Fibroblast of the conjunctiva (primary cell): ENCODE measurements around the gene TMEM120B.
"Not testable (repeated sequence)": the region's sequence is repeated elsewhere in the genome, so short reads cannot be mapped to it uniquely, and the experiment has no call there.

Source experiments
- DNase-seq: peaks from one replicate; pipeline ENCODE4 v3.0.0-alpha.2; 2010; ENCODE audit warnings: low read depth

TMEM120B gene

GRCh38 chr12:121748218-121748570, 35.6 kb downstream of the TMEM120B start:
- no peak for DNase-seq

GRCh38 chr12:121748571-121749265, 36.2 kb downstream of the TMEM120B start:
- peak; percentile 74 for DNase-seq

GRCh38 chr12:121749267-121749666, 36.7 kb downstream of the TMEM120B start:
- no peak for DNase-seq

- DNase-seq = no peak
Observed at GRCh38 chr12:121750507-121750955, 38.0 kb downstream of the TMEM120B start.

GRCh38 chr12:121751034-121751433, 38.5 kb downstream of the TMEM120B start:
- no peak for DNase-seq

- no peak for DNase-seq
Observed at GRCh38 chr12:121751749-121752351, 39.3 kb downstream of the TMEM120B start.

GRCh38 chr12:121753844-121754264, 41.3 kb downstream of the TMEM120B start:
- no peak for DNase-seq

GRCh38 chr12:121754836-121755235, 42.3 kb downstream of the TMEM120B start:
- DNase-seq = no peak

GRCh38 chr12:121755591-121755990, 43.0 kb downstream of the TMEM120B start:
- no peak for DNase-seq

- not testable (repeated sequence) for DNase-seq
Observed at GRCh38 chr12:121758536-121758935, 46.0 kb downstream of the TMEM120B start.

- DNase-seq = no peak
Observed at GRCh38 chr12:121762269-121762668, 49.7 kb downstream of the TMEM120B start.

- DNase-seq = no peak
Observed at GRCh38 chr12:121764808-121765207, 52.3 kb downstream of the TMEM120B start.

GRCh38 chr12:121765573-121765972, 53.0 kb downstream of the TMEM120B start:
- DNase-seq = peak; percentile 90

GRCh38 chr12:121766290-121767039, 53.9 kb downstream of the TMEM120B start:
- DNase-seq = no peak

- DNase-seq = peak; percentile 52
Observed at GRCh38 chr12:121767525-121768016, 55.0 kb downstream of the TMEM120B start.

- no peak for DNase-seq
Observed at GRCh38 chr12:121769297-121769830, 56.8 kb downstream of the TMEM120B start.

GRCh38 chr12:121769831-121770301, 57.3 kb downstream of the TMEM120B start:
- no peak for DNase-seq

GRCh38 chr12:121770388-121770787, 57.8 kb downstream of the TMEM120B start:
- no peak for DNase-seq

GRCh38 chr12:121770813-121771625, 58.5 kb downstream of the TMEM120B start:
- DNase-seq = no peak

- DNase-seq = no peak
Observed at GRCh38 chr12:121773011-121773777, 60.6 kb downstream of the TMEM120B start.

GRCh38 chr12:121774968-121775474, 62.5 kb downstream of the TMEM120B start:
- no peak for DNase-seq
